Right lobe of liver (tissue), 6 donors: ENCODE data around the gene GNB1L. TPM values are rescaled to one million over a fixed set of nuclear protein-coding genes. Genes with fewer than 3 reads are reported as not detected.

ENCODE experiments used
- ATAC-seq, 4 donors: fragments of 200-7000 bp; cut with Tn5 transposase; one replicate each; pipeline ENCODE4 v1.9.1; 2020; ENCODE audit warnings: mild to moderate bottlenecking in 4 of 4, moderate library complexity in 4 of 4
- DNase-seq, 3 donors: peaks; one replicate each; pipeline ENCODE4 v3.0.0-alpha.2; 2020
- H3K27ac ChIP-seq, 3 donors: fragments of 200-600 bp; one replicate each; pipeline ENCODE4 v1.8.0; 2022
- H3K27me3 ChIP-seq, 2 donors: fragments of 200-600 bp; one replicate each; pipeline ENCODE4 v1.8.0; 2022
- H3K36me3 ChIP-seq, 4 donors: fragments of 200-600 bp; sonication (generic) in 1 of 4; one replicate each; pipeline versions ENCODE4 v1.5.1 to v1.8.0; 2017 to 2022; ENCODE audit warnings: control low read depth in 1 of 4
- H3K4me1 ChIP-seq, 4 donors: fragments of 200-600 bp; sonication (generic) in 1 of 4; one replicate each; pipeline versions ENCODE4 v1.5.1 to v1.8.0; 2017 to 2022; ENCODE audit warnings: control low read depth in 1 of 4
- H3K4me3 ChIP-seq, 3 donors: fragments of 200-600 bp; one replicate each; pipeline ENCODE4 v1.8.0; 2022
- H3K9me3 ChIP-seq, 4 donors: fragments of 200-600 bp; sonication (generic) in 1 of 4; one replicate each; pipeline versions ENCODE4 v1.5.1 to v1.8.0; 2017 to 2022; ENCODE audit warnings: control low read depth in 1 of 4
- POLR2A ChIP-seq: fragments of 450-650 bp; IDR thresholded peaks from one replicate; pipeline ENCODE4 v1.6.1; 2017; ENCODE audit warnings: antibody characterized with exemption, mild to moderate bottlenecking
- WGBS: methylation state at CpG from one replicate; pipeline ENCODE4 v1.1.6; 2018; ENCODE audit warnings: low coverage, low lambda C conversion rate; ENCODE audit not compliant: insufficient coverage; ENCODE audit errors: missing lambda C conversion rate; 5-methylcytosine and 5-hydroxymethylcytosine counted together
- intact Hi-C, 2 donors: fragments of 100-400 bp; cut with DNase I; formaldehyde crosslinking; loops; one replicate each; pipeline versions ENCODE4 v1.11.2 to v1.14.1; 2022
- total RNA-seq, 6 experiments: library from RNA; depleted of rRNA in 2 of 6; stranded (reverse); fragments of >200 nt in 2 of 6; fragmentation: NEBNext Ultra II Directional in 3 of 6; extraction: Animal tissue kit (Norgen Biotek cat#: 25700) in 3 of 6; gene quantifications; one replicate each; pipeline versions ENCODE4 v1.1.0 to v1.2.4, GENCODE V29; 2016 to 2023
- TF ChIP-seq, protein P1 (sequence below), 4 donors: fragments of 200-600 bp in 3 of 4; fragments of 450-650 bp in 1 of 4; IDR thresholded peaks; one replicate each; pipeline versions ENCODE4 v1.5.1 to v1.8.0; 2016 to 2022; ENCODE audit warnings: antibody characterized with exemption in 4 of 4, mild to moderate bottlenecking in 2 of 4
- donor health status: DM: no; HTN: yes; CAD: no.
- donor health status: DM: no; HTN: no; CAD: no.
- donor health status: DM: no; HTN: no; CAD: no.
- donor health status: DM: no; HTN: yes; CAD: no.
- donor health status: DM: no; HTN: yes; CAD: no.

GNB1L gene
- total RNA-seq, 6 experiments from 2014 or later = 1.4 to 3.2 (median 2.7) TPM

DNA sequence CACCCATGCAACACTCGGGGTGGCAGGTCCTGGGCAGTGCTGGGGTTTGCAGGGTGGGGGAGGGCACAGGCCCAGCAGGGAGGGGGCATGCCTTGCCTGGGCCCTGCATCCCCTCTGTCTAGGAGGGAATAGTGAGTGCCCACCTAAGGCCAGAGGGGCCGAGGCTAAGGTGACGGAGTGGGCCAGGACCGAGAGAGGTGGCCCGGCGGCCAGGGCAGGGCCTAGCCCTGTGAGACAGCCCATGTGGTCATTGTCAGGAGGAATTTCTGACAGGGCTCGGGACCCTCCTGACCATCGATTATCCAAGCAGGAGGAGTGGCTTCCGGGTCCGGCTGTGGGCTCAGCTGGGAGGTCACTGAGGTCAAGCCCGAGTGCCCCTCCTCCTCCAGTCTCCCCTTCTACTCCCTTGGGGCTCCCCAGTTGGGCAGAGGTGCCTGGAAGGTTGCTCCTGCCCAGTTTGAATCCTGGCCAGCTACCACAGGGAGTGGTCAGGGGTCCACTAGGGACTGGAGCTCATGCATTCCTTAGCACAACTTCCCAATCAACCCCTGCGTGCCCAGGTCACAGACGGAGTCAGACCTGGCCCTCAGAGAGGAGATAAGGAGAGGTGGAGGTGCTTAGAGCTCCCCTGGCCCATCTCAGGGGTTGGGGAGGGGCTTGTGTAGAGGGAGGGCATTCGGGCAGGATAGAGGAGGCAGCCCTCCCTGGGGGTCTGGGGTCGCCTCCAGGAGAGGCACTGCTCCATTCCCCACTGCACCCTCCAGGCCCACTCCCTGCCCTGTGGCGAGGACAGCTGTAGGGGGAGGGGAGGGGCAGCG, 116.6 kb downstream of the GNB1L start:
- no peak for TF ChIP-seq POLR2A
- TF ChIP-seq, protein P1, sequence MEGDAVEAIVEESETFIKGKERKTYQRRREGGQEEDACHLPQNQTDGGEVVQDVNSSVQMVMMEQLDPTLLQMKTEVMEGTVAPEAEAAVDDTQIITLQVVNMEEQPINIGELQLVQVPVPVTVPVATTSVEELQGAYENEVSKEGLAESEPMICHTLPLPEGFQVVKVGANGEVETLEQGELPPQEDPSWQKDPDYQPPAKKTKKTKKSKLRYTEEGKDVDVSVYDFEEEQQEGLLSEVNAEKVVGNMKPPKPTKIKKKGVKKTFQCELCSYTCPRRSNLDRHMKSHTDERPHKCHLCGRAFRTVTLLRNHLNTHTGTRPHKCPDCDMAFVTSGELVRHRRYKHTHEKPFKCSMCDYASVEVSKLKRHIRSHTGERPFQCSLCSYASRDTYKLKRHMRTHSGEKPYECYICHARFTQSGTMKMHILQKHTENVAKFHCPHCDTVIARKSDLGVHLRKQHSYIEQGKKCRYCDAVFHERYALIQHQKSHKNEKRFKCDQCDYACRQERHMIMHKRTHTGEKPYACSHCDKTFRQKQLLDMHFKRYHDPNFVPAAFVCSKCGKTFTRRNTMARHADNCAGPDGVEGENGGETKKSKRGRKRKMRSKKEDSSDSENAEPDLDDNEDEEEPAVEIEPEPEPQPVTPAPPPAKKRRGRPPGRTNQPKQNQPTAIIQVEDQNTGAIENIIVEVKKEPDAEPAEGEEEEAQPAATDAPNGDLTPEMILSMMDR (IDR thresholded peaks at IDR 0.05) = no peak
- intact Hi-C loops = no loop called here
- Histone ChIP-seq H3K27me3 (no peaks in the 10 kb centered on the region), H3K9me3 (no peaks in the 10 kb centered on the region), H3K36me3 (no peaks in the 10 kb centered on the region), H3K4me3 (no peak overlapping the region), H3K27ac (no peak overlapping the region), H3K4me1 (no peaks in the 10 kb centered on the region)
- ATAC-seq = no peak
- 94% methylated on average over 5 of the region's 17 CpGs for WGBS
- no peak for DNase-seq

DNA sequence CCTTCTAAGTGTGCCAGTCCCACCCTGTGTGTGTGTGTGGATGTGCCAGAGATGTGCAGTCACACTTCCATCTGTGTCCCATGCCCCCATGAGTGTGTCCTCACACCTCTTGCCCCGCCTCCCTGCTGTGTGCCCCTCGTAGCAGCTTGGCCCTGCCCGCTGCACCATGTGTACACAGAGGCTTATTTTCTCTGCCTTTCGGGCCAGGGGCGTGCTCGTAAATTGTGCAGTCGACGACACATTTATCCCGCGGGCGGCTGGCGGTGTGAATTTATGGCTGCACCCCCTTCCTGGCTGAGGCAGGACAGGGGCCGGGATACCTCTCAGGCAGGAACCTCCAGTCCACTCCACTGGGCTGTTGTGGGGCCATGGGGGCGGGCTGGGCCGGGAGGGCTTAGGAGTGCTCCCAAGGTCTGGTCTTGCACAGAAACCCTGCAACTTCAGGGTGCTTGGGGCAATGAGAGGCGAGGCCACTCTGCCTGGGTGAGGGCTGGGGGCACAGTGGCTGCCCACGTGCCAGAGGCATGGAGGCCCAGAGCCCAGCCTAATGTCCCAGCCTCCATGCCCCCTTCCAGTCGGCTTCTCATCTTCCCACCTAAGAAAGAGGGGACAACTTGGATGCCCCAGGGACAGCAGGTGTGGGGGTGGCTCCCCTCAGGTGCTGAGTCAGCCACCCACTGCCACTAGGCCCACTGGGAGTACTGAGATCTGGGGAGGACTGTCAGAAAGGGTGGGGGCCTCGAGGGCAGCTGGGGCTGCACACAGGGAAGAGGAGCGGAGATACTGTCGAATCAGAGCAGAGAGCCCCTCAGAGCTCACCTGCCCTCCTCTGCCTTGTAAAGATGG, 118.8 kb downstream of the GNB1L start:
- TF ChIP-seq POLR2A = no peak
- TF ChIP-seq, protein P1 (IDR thresholded peaks at IDR 0.05) = no peak

DNA sequence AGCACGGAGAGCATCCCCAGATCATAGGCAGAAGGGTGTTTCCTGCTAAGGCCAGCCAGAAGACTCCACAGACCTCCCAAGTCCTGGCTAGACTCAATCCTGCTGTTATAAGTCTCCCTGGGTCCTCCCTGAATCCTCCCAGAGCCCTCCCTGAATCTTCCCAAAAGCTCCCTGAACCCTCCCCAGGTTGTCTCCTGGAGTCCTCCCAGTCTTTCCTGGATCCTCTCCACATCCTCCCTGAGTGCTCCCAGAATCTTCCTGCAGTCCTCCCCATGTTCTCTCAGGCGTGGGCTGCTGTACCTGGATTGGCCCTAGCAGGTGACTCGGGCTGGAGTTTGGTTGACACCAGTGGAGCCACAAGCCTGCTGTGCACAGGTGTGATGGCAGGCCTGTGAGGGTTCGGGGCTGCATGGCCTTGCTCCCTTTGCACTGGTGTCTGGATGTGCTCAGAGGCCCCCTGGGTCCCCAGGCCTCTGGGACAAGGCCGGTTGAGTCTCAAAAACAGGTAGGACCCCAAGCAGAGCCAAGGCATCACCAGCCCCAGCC, 119.8 kb downstream of the GNB1L start:
- intact Hi-C loops = loop anchor here (5.0 kb wide), 1 partner anchor 177 kb away; no protein-coding TSS in a partner anchor
- TF ChIP-seq, protein P1 (IDR thresholded peaks at IDR 0.05) = no peak
- no peak for TF ChIP-seq POLR2A
- no peak overlapping the region for H3K4me3 ChIP-seq
- ATAC-seq (no peak), DNase-seq (no peak)
- 79% methylated on average over 2 of the region's 5 CpGs for WGBS
- no peaks in the 10 kb centered on the region for H3K9me3 ChIP-seq
- H3K27ac ChIP-seq = no peak overlapping the region
- H3K36me3 ChIP-seq = no peaks in the 10 kb centered on the region
- peaks cover 0 to 7% (median 0%) of the 10 kb centered on the region in 4 donors for H3K4me1 ChIP-seq
- H3K27me3 ChIP-seq = no peaks in the 10 kb centered on the region

More for the DNA sequence above, 118.8 kb downstream of the GNB1L start:
- 74% methylated on average over 7 of the region's 21 CpGs for WGBS
- intact Hi-C loops = no loop called here
- no peak overlapping the region for H3K27ac ChIP-seq
- no peak for DNase-seq
- H3K4me1 ChIP-seq = peaks cover 0 to 2% (median 0%) of the 10 kb centered on the region in 4 donors
- H3K36me3 ChIP-seq = no peaks in the 10 kb centered on the region
- no peaks in the 10 kb centered on the region for H3K9me3 ChIP-seq
- no peak for ATAC-seq
- H3K4me3 ChIP-seq = no peak overlapping the region
- H3K27me3 ChIP-seq = no peaks in the 10 kb centered on the region

DNA sequence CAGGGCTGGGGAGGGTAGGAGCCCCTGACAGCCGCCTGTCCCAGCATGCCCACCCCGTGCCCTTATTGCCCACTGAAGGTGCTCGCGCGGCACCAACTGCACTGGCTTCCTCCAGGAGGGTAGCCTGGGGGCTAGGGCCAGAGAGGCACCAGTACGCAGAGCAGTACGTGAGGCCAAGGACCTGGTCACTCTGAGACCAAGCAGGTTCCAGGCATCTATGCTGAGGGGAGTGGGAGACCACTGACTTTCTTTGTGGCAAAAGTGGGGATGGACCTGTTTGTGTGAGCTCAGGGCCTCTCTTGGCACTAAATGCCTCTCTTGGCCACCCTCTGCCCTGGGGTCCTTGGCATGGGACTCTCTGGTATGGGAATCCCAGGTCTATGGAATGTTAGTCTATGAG, 120.5 kb downstream of the GNB1L start:
- WGBS = no CpG with 5 or more reads among the region's 7 CpGs

More for the DNA sequence above, 120.5 kb downstream of the GNB1L start:
- no peak for ATAC-seq
- peaks cover 0 to 7% (median 0%) of the 10 kb centered on the region in 4 donors for H3K4me1 ChIP-seq
- TF ChIP-seq POLR2A = no peak
- TF ChIP-seq, protein P1 (IDR thresholded peaks at IDR 0.05) = no peak
- no peaks in the 10 kb centered on the region for H3K27me3 ChIP-seq
- DNase-seq = no peak
- no peaks in the 10 kb centered on the region for H3K36me3 ChIP-seq
- no peaks in the 10 kb centered on the region for H3K9me3 ChIP-seq
- H3K4me3 ChIP-seq = no peak overlapping the region
- no peak overlapping the region for H3K27ac ChIP-seq
- intact Hi-C loops = loop anchor here (5.0 kb wide), 1 partner anchor 178 kb away; no protein-coding TSS in a partner anchor
